AG04450 (cell line): ENCODE data around the gene ALDH16A1. TPM values are rescaled to one million over a fixed set of nuclear protein-coding genes. Genes with fewer than 3 reads are reported as not detected.

Source experiments
- CTCF ChIA-PET: fragments of 300-600, 350-600 bp; formaldehyde crosslinking; extraction: SDS; loops from one replicate; lab custom pipeline; 2022; ENCODE audit warnings: antibody characterized with exemption, inconsistent platforms; lab: Charles Lee
- POLR2A ChIA-PET: fragments of 350-600 bp; formaldehyde crosslinking; extraction: SDS; loops from one replicate; lab custom pipeline; 2021; ENCODE audit warnings: antibody characterized with exemption, inconsistent platforms; lab: Yijun Ruan, JAX
- DNase-seq: peaks from one replicate; pipeline ENCODE4 v3.0.0-alpha.2; 2011; ENCODE audit warnings: low read depth, low spot score
- H3K27ac ChIP-seq: one replicate; pipeline ENCODE4 v1.5.1; 2012; ENCODE audit warnings: low read depth, low read length, control low read depth
- H3K27me3 ChIP-seq: one replicate; pipeline ENCODE4 v1.6.0; 2012; ENCODE audit warnings: low read length; ENCODE audit not compliant: control insufficient read depth, insufficient read depth
- H3K4me3 ChIP-seq: 2 replicates; pipeline ENCODE4 v1.5.1; 2011; ENCODE audit warnings: mild to moderate bottlenecking, low read depth, low read length, control low read depth
- H3K9me3 ChIP-seq: 2 replicates; pipeline ENCODE4 v1.5.1; 2012; ENCODE audit warnings: low read length; ENCODE audit not compliant: control insufficient read depth, insufficient read depth
- polyA plus RNA-seq: library from polyadenylated mRNA; depleted of rRNA; stranded (reverse); fragments of >200 nt; gene quantifications from 2 replicates; pipeline ENCODE4 v1.2.3, GENCODE V29; 2011
- TF ChIP-seq, protein P1 (sequence below): IDR thresholded peaks from 2 replicates; pipeline ENCODE4 v1.5.1; 2011; ENCODE audit warnings: low read depth, low read length, control low read depth, inconsistent platforms

Gene ALDH16A1
- polyA plus RNA-seq, 1 experiment, result 4.1 TPM

DNA sequence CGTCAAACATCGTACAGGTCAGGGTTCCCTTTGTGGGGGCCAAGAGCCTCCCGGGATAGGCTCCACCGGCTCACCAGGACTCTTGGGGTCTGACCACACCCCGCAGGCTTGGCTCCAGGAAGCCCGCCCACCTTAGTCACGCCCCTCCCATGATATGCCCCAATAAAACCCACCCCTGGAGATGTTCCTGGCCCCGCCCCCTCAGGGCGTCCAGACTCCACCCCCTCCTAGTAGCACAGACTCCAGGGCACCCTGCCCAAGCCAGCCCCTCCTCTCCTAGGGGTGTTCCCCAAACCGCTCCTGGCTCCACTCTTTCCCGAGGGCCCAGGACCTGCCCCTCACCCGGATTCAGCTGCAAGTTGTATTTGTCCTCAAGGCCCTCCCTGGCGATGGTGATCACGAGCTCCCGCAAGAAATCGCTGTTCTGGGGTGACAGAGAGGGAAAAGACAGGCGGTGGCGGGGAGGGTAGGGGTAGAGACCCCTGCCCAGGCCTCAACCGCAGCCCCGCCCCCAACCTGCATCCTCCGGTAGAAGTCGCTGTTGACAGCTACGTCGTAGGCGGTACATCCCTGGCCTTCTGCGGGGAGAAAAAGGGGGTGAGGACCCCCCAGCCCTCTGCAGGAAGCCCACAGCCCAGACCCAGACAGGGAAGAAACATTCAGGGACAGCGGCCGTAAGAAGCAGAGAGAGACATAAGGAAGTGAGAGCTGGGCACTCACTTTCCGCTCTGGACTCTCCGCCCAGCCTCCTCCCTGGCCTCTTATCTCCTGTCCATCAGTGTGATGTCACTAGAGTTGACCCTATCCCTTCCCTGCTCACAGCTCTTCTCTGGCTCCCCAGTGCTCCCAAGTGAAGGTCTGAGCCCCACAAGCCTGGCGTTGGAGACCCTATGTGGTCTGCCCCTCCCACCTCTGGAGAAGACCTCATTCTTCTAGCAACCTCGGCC, 5.3 kb upstream of the ALDH16A1 start:
- DNase-seq, result no peak
- ChIA-PET CTCF (no interaction called here), POLR2A (no interaction called here)
- no peaks in the 10 kb centered on the region for H3K27me3 ChIP-seq
- TF ChIP-seq, protein P1, sequence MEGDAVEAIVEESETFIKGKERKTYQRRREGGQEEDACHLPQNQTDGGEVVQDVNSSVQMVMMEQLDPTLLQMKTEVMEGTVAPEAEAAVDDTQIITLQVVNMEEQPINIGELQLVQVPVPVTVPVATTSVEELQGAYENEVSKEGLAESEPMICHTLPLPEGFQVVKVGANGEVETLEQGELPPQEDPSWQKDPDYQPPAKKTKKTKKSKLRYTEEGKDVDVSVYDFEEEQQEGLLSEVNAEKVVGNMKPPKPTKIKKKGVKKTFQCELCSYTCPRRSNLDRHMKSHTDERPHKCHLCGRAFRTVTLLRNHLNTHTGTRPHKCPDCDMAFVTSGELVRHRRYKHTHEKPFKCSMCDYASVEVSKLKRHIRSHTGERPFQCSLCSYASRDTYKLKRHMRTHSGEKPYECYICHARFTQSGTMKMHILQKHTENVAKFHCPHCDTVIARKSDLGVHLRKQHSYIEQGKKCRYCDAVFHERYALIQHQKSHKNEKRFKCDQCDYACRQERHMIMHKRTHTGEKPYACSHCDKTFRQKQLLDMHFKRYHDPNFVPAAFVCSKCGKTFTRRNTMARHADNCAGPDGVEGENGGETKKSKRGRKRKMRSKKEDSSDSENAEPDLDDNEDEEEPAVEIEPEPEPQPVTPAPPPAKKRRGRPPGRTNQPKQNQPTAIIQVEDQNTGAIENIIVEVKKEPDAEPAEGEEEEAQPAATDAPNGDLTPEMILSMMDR, result no peak
- H3K27ac ChIP-seq, result no peak overlapping the region
- no peak overlapping the region for H3K4me3 ChIP-seq
- no peaks in the 10 kb centered on the region; the same call in 1 of the 2 replicates for H3K9me3 ChIP-seq

DNA sequence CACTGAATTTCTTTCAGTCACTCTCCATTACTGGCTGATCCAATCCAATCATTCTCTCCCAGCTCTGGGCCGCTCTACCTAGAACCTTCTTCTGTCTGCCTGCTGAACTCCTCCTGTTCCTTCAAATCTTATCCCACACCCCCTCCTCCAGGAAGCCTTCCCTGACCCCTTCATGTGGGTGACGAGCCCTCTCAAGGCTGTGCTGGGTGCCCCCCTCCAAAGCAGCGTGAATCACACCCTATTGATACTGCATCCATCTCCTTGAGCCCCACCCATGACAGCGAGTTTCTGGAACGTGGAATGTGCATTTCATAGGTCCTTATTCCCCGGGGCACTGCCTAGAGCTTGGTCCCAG, 4.6 kb upstream of the ALDH16A1 start:
- Histone ChIP-seq H3K4me3 (no peak overlapping the region), H3K9me3 (no peaks in the 10 kb centered on the region; the same call in 1 of the 2 replicates), H3K27ac (no peak overlapping the region), H3K27me3 (no peaks in the 10 kb centered on the region)
- TF ChIP-seq, protein P1, result no peak
- ChIA-PET POLR2A (no interaction called here), CTCF (no interaction called here)
- no peak for DNase-seq

DNA sequence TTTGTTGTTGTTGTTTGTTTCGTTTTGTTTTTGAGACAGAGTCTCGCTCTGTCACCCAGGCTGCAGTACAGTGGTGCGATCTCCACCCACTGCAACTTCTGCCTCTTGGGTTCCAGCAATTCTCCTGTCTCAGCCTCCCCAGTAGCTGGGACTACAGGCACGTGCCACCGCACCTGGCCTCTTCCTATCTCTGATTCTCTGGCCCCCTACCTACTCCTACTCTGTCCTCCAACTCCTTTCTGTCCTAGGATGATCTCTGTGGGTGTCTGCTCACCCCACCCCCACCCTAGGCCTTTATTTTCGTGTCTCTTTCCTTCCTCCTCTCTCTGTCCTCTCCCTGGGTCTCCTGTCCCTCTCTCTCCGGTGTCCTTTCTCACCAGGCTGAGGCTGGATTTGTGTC, 2.6 kb upstream of the ALDH16A1 start:
- ChIA-PET CTCF (interaction anchor here (0.5 kb wide), 1 partner anchor 20 kb away, joined by 4 read pairs; no protein-coding TSS in a partner anchor), POLR2A (interaction anchor here (0.7 kb wide), 1 partner anchor 7 kb away, joined by 5 read pairs; no protein-coding TSS in a partner anchor)
- TF ChIP-seq, protein P1, result no peak
- Histone ChIP-seq H3K9me3 (no peaks in the 10 kb centered on the region; the same call in 1 of the 2 replicates), H3K27ac (no peak overlapping the region), H3K27me3 (no peaks in the 10 kb centered on the region), H3K4me3 (peak overlapping the region; percentile 37)
- no peak for DNase-seq

DNA sequence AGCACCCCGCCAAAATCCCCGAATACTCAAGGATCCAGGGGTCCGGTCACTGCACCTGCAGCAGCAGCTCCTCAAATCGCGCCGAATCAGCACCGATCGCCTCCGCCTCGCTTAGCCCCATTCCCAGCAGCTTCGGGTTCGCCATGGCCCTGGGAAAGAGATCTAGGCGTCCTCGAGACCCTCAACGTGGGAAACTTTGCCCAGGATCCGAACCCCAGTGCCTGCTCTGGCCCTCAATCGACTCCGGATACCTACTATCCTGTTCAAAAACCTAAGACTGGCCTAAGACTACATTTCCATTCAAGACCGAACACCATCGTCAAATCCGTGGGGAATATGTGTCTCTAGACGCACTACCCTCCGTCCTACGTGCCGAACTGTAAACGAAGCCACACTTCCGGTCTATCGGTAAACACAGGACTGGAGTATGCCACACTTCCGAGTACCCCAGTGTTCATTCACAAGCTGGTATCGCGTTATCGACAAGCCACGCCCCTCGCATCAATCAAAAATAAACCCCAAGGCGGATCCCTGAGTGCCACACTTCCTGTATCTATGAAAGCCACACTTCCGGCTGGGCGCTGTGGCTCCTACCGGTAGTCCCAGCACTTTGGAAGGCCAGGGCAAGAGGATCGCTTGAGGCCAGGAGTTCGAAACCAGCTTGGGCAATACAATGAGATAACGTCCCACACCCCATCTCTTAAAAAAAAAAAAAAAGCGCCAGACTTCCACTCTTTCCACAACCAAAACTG, 1.4 kb upstream of the ALDH16A1 start, which contains the start of gene PIH1D1:
TSS of gene PIH1D1 (minus strand) at position 385 of the 752 bp plus-strand sequence. CDS start at position 145, 240 bp downstream.
- peak within 1 kb of the TSS; percentile 97 for H3K27ac ChIP-seq
- H3K4me3 ChIP-seq, result peak within 1 kb of the TSS; percentile 93
- ChIA-PET CTCF (interaction anchor here (0.6 to 2.3 kb wide), 6 partner anchors 22 to 128 kb away, joined by 3 to 8 read pairs (median 4); partner anchors contain the start of genes FLT3LG and TEAD2), POLR2A (interaction anchor here (0.8 to 2.2 kb wide), 2 partner anchors 37 to 90 kb away, joined by 4 to 17 read pairs; partner anchors contain the start of gene RPL13A)
- H3K27me3 ChIP-seq, result no peaks in the 10 kb centered on the region
- TF ChIP-seq, protein P1, result peak; percentile 34; the same call in 1 of the 2 replicates
- peak; percentile 97 for DNase-seq
- H3K9me3 ChIP-seq, result no peaks in the 10 kb centered on the region; the same call in 1 of the 2 replicates
